PFSK-1 (cell line): ENCODE data around the gene EI24.

Source experiments
- FOXP2 ChIP-seq: optimal IDR thresholded peaks from 2 replicates; pipeline ENCODE3; 2011; ENCODE audit warnings: borderline replicate concordance, control low read depth, inconsistent platforms; ENCODE audit not compliant: insufficient read depth; ENCODE audit errors: extremely low read length, extremely low read depth
- POLR2AphosphoS5 ChIP-seq: IDR thresholded peaks from 2 replicates; pipeline ENCODE4 v1.6.1; 2012; ENCODE audit warnings: low read depth, mild to moderate bottlenecking, control low read depth, low read length, moderate library complexity
- REST ChIP-seq, 2 experiments: IDR thresholded peaks; 2 replicates each; pipeline versions ENCODE4 v1.6.1 to v1.8.0; 2011 to 2012; ENCODE audit warnings: low read depth in 2 of 2, low read length in 2 of 2, control low read depth in 1 of 2, inconsistent platforms in 1 of 2, mild to moderate bottlenecking in 1 of 2, moderate library complexity in 1 of 2; ENCODE audit not compliant: insufficient read depth in 1 of 2
- SIN3A ChIP-seq: IDR thresholded peaks from 2 replicates; pipeline ENCODE4 v1.6.1; 2012; ENCODE audit warnings: mild to moderate bottlenecking, low read length, moderate library complexity, borderline replicate concordance; ENCODE audit not compliant: insufficient read depth
- TAF1 ChIP-seq: IDR thresholded peaks from 2 replicates; pipeline ENCODE4 v1.6.1; 2012; ENCODE audit warnings: low read length, control low read depth, borderline replicate concordance; ENCODE audit not compliant: insufficient read depth

The EI24 gene

GRCh38 chr11:125564357-125564756 lies 4.9 kb upstream of the EI24 start:
- TF ChIP-seq TAF1 = no peak
- no peak for TF ChIP-seq REST (IDR thresholded peaks at IDR 0.05; ENCODE audit: insufficient read depth in 1 of 2, low read depth in 2 of 2, low read length in 2 of 2)
- TF ChIP-seq FOXP2 = no peak

- TF ChIP-seq REST (IDR thresholded peaks at IDR 0.05; ENCODE audit: insufficient read depth in 1 of 2, low read depth in 2 of 2, low read length in 2 of 2) (no peak), TAF1 (no peak), FOXP2 (no peak), SIN3A (no peak), POLR2AphosphoS5 (no peak)
Observed at GRCh38 chr11:125566235-125566634, 3.0 kb upstream of the EI24 start.

- TF ChIP-seq FOXP2 (no peak), REST (IDR thresholded peaks at IDR 0.05; ENCODE audit: insufficient read depth in 1 of 2, low read depth in 2 of 2, low read length in 2 of 2) (no peak), POLR2AphosphoS5 (no peak), TAF1 (no peak), SIN3A (no peak)
Observed at GRCh38 chr11:125569915-125570621, 791 bp downstream of the EI24 start.

GRCh38 chr11:125570952-125571351 lies 1.7 kb downstream of the EI24 start:
- TF ChIP-seq FOXP2 = no peak
- no peak for TF ChIP-seq SIN3A
- TF ChIP-seq REST (IDR thresholded peaks at IDR 0.05; ENCODE audit: insufficient read depth in 1 of 2, low read depth in 2 of 2, low read length in 2 of 2) = no peak
- no peak for TF ChIP-seq POLR2AphosphoS5
- no peak for TF ChIP-seq TAF1
